Measurements from ENCODE around the gene WNT4. TPM values are rescaled to one million over a fixed set of nuclear protein-coding genes. Genes with fewer than 3 reads are reported as not detected.
A peak's percentile ranks its signal among the peaks of the same experiment; 100 is the strongest.

Gene WNT4
- total RNA-seq, 5 donors from 2014 or later (not counting 1 experiment from before 2014, with no cell fraction given): not detected

GRCh38 chr1:22108339-22109105, 34.4 kb downstream of the WNT4 start:
- DNase-seq (no peak), ATAC-seq (replicated peaks in 1 of 4) (no peak)
- CTCF ChIA-PET: no interaction called here
- POLR2A ChIA-PET: no interaction called here
- Mint-ChIP-seq H3K4me1 (peaks cover 55 to 61% (median 58%) of the 10 kb centered on the region in 3 donors), H3K4me3 (no peak overlapping the region), H3K36me3 (peaks cover 36% of the 10 kb centered on the region), H3K9me3 (no peaks in the 10 kb centered on the region), H3K27me3 (no peaks in the 10 kb centered on the region), H3K27ac (peak overlapping the region in 1 of 2 donors; percentile 55)
- WGBS (ENCODE audit: insufficient coverage): 84% methylated on average over 10 of the region's 11 CpGs
- Histone ChIP-seq H3K36me3 (ENCODE audit: control insufficient read depth in 2 of 2, extremely low read depth in 1 of 2, insufficient read depth in 1 of 2, low read length in 1 of 2) (peaks cover 18 to 49% of the 10 kb centered on the region in 2 donors), H3K9me3 (no peaks in the 10 kb centered on the region), H3K4me3 (ENCODE audit: control insufficient read depth in 1 of 2, extremely low read depth in 1 of 2, low read length in 1 of 2) (no peak overlapping the region), H3K4me1 (ENCODE audit: control insufficient read depth in 1 of 2, extremely low read depth in 1 of 2, insufficient read depth in 2 of 2, low read length in 2 of 2) (peaks cover 28 to 39% of the 10 kb centered on the region in 2 experiments), H3K27me3 (replicated peaks in 1 of 2; ENCODE audit: control insufficient read depth in 2 of 2, extremely low read depth in 1 of 2, insufficient read depth in 2 of 2, low read length in 1 of 2) (no peaks in the 10 kb centered on the region), H3K27ac (ENCODE audit: low read length) (no peak overlapping the region)

- Mint-ChIP-seq H3K27me3 (no peaks in the 10 kb centered on the region), H3K4me1 (peaks cover 57 to 69% (median 65%) of the 10 kb centered on the region in 3 donors), H3K4me3 (no peak overlapping the region), H3K36me3 (peaks cover 39% of the 10 kb centered on the region), H3K27ac (no peak overlapping the region), H3K9me3 (no peaks in the 10 kb centered on the region)
- WGBS (ENCODE audit: insufficient coverage): no CpG with 5 or more reads among the region's 5 CpGs
- CTCF ChIA-PET: no interaction called here
- POLR2A ChIA-PET: no interaction called here
- no peak overlapping the region for H3K4me3 ChIP-seq (ENCODE audit: control insufficient read depth in 1 of 2, extremely low read depth in 1 of 2, low read length in 1 of 2)
- H3K4me1 ChIP-seq (ENCODE audit: control insufficient read depth in 1 of 2, extremely low read depth in 1 of 2, insufficient read depth in 2 of 2, low read length in 2 of 2): peaks cover 37 to 42% of the 10 kb centered on the region in 2 experiments
- DNase-seq (no peak), ATAC-seq (replicated peaks in 1 of 4) (no peak)
- no peak overlapping the region for H3K27ac ChIP-seq (ENCODE audit: low read length)
- H3K27me3 ChIP-seq (replicated peaks in 1 of 2; ENCODE audit: control insufficient read depth in 2 of 2, extremely low read depth in 1 of 2, insufficient read depth in 2 of 2, low read length in 1 of 2): no peaks in the 10 kb centered on the region
- H3K36me3 ChIP-seq (ENCODE audit: control insufficient read depth in 2 of 2, extremely low read depth in 1 of 2, insufficient read depth in 1 of 2, low read length in 1 of 2): peaks cover 18 to 37% of the 10 kb centered on the region in 2 donors
- no peaks in the 10 kb centered on the region for H3K9me3 ChIP-seq
Observed at GRCh38 chr1:22107126-22107525, 35.8 kb downstream of the WNT4 start.

GRCh38 chr1:22105611-22106207, 37.2 kb downstream of the WNT4 start:
- Mint-ChIP-seq H3K9me3 (no peaks in the 10 kb centered on the region), H3K36me3 (peaks cover 36% of the 10 kb centered on the region), H3K27me3 (no peaks in the 10 kb centered on the region), H3K4me1 (peaks cover 70 to 80% (median 75%) of the 10 kb centered on the region in 3 donors), H3K27ac (peak overlapping the region; percentile 82 to 84), H3K4me3 (peak overlapping the region in 1 of 3 donors; percentile 62)
- Histone ChIP-seq H3K27me3 (replicated peaks in 1 of 2; ENCODE audit: control insufficient read depth in 2 of 2, extremely low read depth in 1 of 2, insufficient read depth in 2 of 2, low read length in 1 of 2) (no peaks in the 10 kb centered on the region), H3K4me3 (ENCODE audit: control insufficient read depth in 1 of 2, extremely low read depth in 1 of 2, low read length in 1 of 2) (no peak overlapping the region), H3K27ac (ENCODE audit: low read length) (peak overlapping the region; percentile 42), H3K36me3 (ENCODE audit: control insufficient read depth in 2 of 2, extremely low read depth in 1 of 2, insufficient read depth in 1 of 2, low read length in 1 of 2) (peaks cover 12 to 27% of the 10 kb centered on the region in 2 donors), H3K4me1 (ENCODE audit: control insufficient read depth in 1 of 2, extremely low read depth in 1 of 2, insufficient read depth in 2 of 2, low read length in 2 of 2) (peaks cover 37 to 47% of the 10 kb centered on the region in 2 experiments), H3K9me3 (no peaks in the 10 kb centered on the region)
- ATAC-seq (replicated peaks in 1 of 4): peak; percentile 43 to 61 (median 50)
- CTCF ChIA-PET: interaction anchor here in 1 of 2 donors (1.0 to 1.4 kb wide), 3 partner anchors 15 to 83 kb away, joined by 3 to 4 read pairs (median 4); no protein-coding TSS in a partner anchor
- WGBS (ENCODE audit: insufficient coverage): 67% methylated on average over 4 of the region's 5 CpGs
- peak in 21 of 35 experiments; percentile 8 to 70 (median 19) for DNase-seq
- POLR2A ChIA-PET: interaction anchor here (0.6 to 1.1 kb wide), 4 partner anchors 13 to 82 kb away, joined by 3 to 6 read pairs (median 4); no protein-coding TSS in a partner anchor

GRCh38 chr1:22104865-22105437, 37.9 kb downstream of the WNT4 start:
- H3K27ac Mint-ChIP-seq: peak overlapping the region; percentile 82 to 84
- H3K36me3 Mint-ChIP-seq: peaks cover 36% of the 10 kb centered on the region
- peaks cover 37 to 52% of the 10 kb centered on the region in 2 experiments for H3K4me1 ChIP-seq (ENCODE audit: control insufficient read depth in 1 of 2, extremely low read depth in 1 of 2, insufficient read depth in 2 of 2, low read length in 2 of 2)
- H3K27ac ChIP-seq (ENCODE audit: low read length): peak overlapping the region; percentile 42
- H3K4me3 Mint-ChIP-seq: peak overlapping the region; percentile 6 to 62 (median 28)
- H3K9me3 ChIP-seq: no peaks in the 10 kb centered on the region
- 100% methylated on average over 1 of the region's 6 CpGs for WGBS (ENCODE audit: insufficient coverage)
- H3K27me3 ChIP-seq (replicated peaks in 1 of 2; ENCODE audit: control insufficient read depth in 2 of 2, extremely low read depth in 1 of 2, insufficient read depth in 2 of 2, low read length in 1 of 2): no peaks in the 10 kb centered on the region
- H3K4me1 Mint-ChIP-seq: peaks cover 77 to 88% (median 82%) of the 10 kb centered on the region in 3 donors
- H3K9me3 Mint-ChIP-seq: no peaks in the 10 kb centered on the region
- H3K4me3 ChIP-seq (ENCODE audit: control insufficient read depth in 1 of 2, extremely low read depth in 1 of 2, low read length in 1 of 2): no peak overlapping the region
- CTCF ChIA-PET: interaction anchor here in 1 of 2 donors (1.0 to 1.4 kb wide), 3 partner anchors 14 to 82 kb away, joined by 3 to 4 read pairs (median 4); no protein-coding TSS in a partner anchor
- peak in 33 of 35 experiments; percentile 15 to 73 (median 51) for DNase-seq
- POLR2A ChIA-PET: interaction anchor here (0.6 to 1.1 kb wide), 4 partner anchors 12 to 81 kb away, joined by 3 to 6 read pairs (median 4); no protein-coding TSS in a partner anchor
- ATAC-seq (replicated peaks in 1 of 4): peak; percentile 79 to 92 (median 83)
- H3K36me3 ChIP-seq (ENCODE audit: control insufficient read depth in 2 of 2, extremely low read depth in 1 of 2, insufficient read depth in 1 of 2, low read length in 1 of 2): peaks cover 12 to 32% of the 10 kb centered on the region in 2 donors
- no peaks in the 10 kb centered on the region for H3K27me3 Mint-ChIP-seq

- CTCF ChIA-PET: interaction anchor here in 1 of 2 donors (0.8 kb wide), 1 partner anchor 55 kb away, joined by 5 read pairs; no protein-coding TSS in a partner anchor
- ATAC-seq (replicated peaks in 1 of 4) (no peak), DNase-seq (no peak)
- no peaks in the 10 kb centered on the region for H3K9me3 ChIP-seq
- H3K36me3 ChIP-seq (ENCODE audit: control insufficient read depth in 2 of 2, extremely low read depth in 1 of 2, insufficient read depth in 1 of 2, low read length in 1 of 2): peaks cover 12 to 32% of the 10 kb centered on the region in 2 donors
- peaks cover 83 to 94% (median 88%) of the 10 kb centered on the region in 3 donors for H3K4me1 Mint-ChIP-seq
- H3K27ac ChIP-seq (ENCODE audit: low read length): peak overlapping the region; percentile 42
- peak overlapping the region in 2 of 3 donors; percentile 0 to 62 for H3K4me3 Mint-ChIP-seq
- peaks cover 36 to 56% of the 10 kb centered on the region in 2 experiments for H3K4me1 ChIP-seq (ENCODE audit: control insufficient read depth in 1 of 2, extremely low read depth in 1 of 2, insufficient read depth in 2 of 2, low read length in 2 of 2)
- no peaks in the 10 kb centered on the region for H3K9me3 Mint-ChIP-seq
- POLR2A ChIA-PET: no interaction called here
- no peaks in the 10 kb centered on the region for H3K27me3 Mint-ChIP-seq
- peak overlapping the region; percentile 82 to 84 for H3K27ac Mint-ChIP-seq
- H3K36me3 Mint-ChIP-seq: peaks cover 37% of the 10 kb centered on the region
- no CpG with 5 or more reads among the region's 6 CpGs for WGBS (ENCODE audit: insufficient coverage)
- no peak overlapping the region for H3K4me3 ChIP-seq (ENCODE audit: control insufficient read depth in 1 of 2, extremely low read depth in 1 of 2, low read length in 1 of 2)
- H3K27me3 ChIP-seq (replicated peaks in 1 of 2; ENCODE audit: control insufficient read depth in 2 of 2, extremely low read depth in 1 of 2, insufficient read depth in 2 of 2, low read length in 1 of 2): no peaks in the 10 kb centered on the region
Observed at GRCh38 chr1:22104094-22104493, 38.8 kb downstream of the WNT4 start.

- H3K27me3 ChIP-seq (replicated peaks in 1 of 2; ENCODE audit: control insufficient read depth in 2 of 2, extremely low read depth in 1 of 2, insufficient read depth in 2 of 2, low read length in 1 of 2): no peaks in the 10 kb centered on the region
- POLR2A ChIA-PET: no interaction called here
- Mint-ChIP-seq H3K9me3 (no peaks in the 10 kb centered on the region), H3K27me3 (no peaks in the 10 kb centered on the region), H3K27ac (peak overlapping the region; percentile 82 to 84), H3K36me3 (peaks cover 34% of the 10 kb centered on the region), H3K4me3 (peak overlapping the region in 1 of 3 donors; percentile 62), H3K4me1 (peaks cover 84 to 92% (median 87%) of the 10 kb centered on the region in 3 donors)
- no peak overlapping the region for H3K4me3 ChIP-seq (ENCODE audit: control insufficient read depth in 1 of 2, extremely low read depth in 1 of 2, low read length in 1 of 2)
- no peak for DNase-seq
- CTCF ChIA-PET: no interaction called here
- ATAC-seq (replicated peaks in 1 of 4): no peak
- peaks cover 9 to 32% of the 10 kb centered on the region in 2 donors for H3K36me3 ChIP-seq (ENCODE audit: control insufficient read depth in 2 of 2, extremely low read depth in 1 of 2, insufficient read depth in 1 of 2, low read length in 1 of 2)
- H3K27ac ChIP-seq (ENCODE audit: low read length): peak overlapping the region; percentile 42
- H3K4me1 ChIP-seq (ENCODE audit: control insufficient read depth in 1 of 2, extremely low read depth in 1 of 2, insufficient read depth in 2 of 2, low read length in 2 of 2): peaks cover 30 to 56% of the 10 kb centered on the region in 2 experiments
- no CpG with 5 or more reads among the region's 3 CpGs for WGBS (ENCODE audit: insufficient coverage)
- H3K9me3 ChIP-seq: no peaks in the 10 kb centered on the region
Observed at GRCh38 chr1:22102746-22103145, 40.2 kb downstream of the WNT4 start.

All from T-cell (primary cell).